H9 (cell line): Measurements from ENCODE around the gene IGDCC3. TPM values are rescaled to one million over a fixed set of nuclear protein-coding genes. Genes with fewer than 3 reads are reported as not detected.

Experiments
- DNase-seq: peaks from one replicate; pipeline ENCODE4 v3.0.0-alpha.2; 2017
- H2AFZ ChIP-seq: one replicate; pipeline ENCODE4 v1.6.1; 2013; ENCODE audit warnings: mild to moderate bottlenecking, low read length, control low read depth, moderate library complexity
- H2AK5ac ChIP-seq: 2 replicates; pipeline ENCODE4 v1.6.1; 2013; ENCODE audit warnings: low read length, control low read depth, mixed read lengths; ENCODE audit not compliant: insufficient read length
- H2BK120ac ChIP-seq: one replicate; pipeline ENCODE4 v1.6.1; 2013; ENCODE audit warnings: low read depth, mild to moderate bottlenecking, low read length, control low read depth, inconsistent platforms; ENCODE audit not compliant: poor library complexity, severe bottlenecking
- H2BK12ac ChIP-seq: 2 replicates; pipeline ENCODE4 v1.6.1; 2013; ENCODE audit warnings: low read length, control low read depth, mixed read lengths, low read depth; ENCODE audit not compliant: insufficient read length
- H2BK15ac ChIP-seq: 2 replicates; pipeline ENCODE4 v1.6.1; 2013; ENCODE audit warnings: low read depth, low read length, control low read depth
- H2BK20ac ChIP-seq: one replicate; pipeline ENCODE4 v1.6.1; 2013; ENCODE audit warnings: low read depth, mild to moderate bottlenecking, low read length, control low read depth, inconsistent platforms; ENCODE audit not compliant: poor library complexity, severe bottlenecking
- H2BK5ac ChIP-seq: 2 replicates; pipeline ENCODE4 v1.6.1; 2013; ENCODE audit warnings: low read length, control low read depth, mixed read lengths; ENCODE audit not compliant: insufficient read length
- H3K14ac ChIP-seq: 2 replicates; pipeline ENCODE4 v1.6.1; 2013; ENCODE audit warnings: low read length, control low read depth; ENCODE audit not compliant: insufficient read depth
- H3K18ac ChIP-seq: 2 replicates; pipeline ENCODE4 v1.6.1; 2013; ENCODE audit warnings: low read depth, mild to moderate bottlenecking, mixed read lengths, low read length, control low read depth; ENCODE audit not compliant: insufficient read length
- H3K23ac ChIP-seq: 2 replicates; pipeline ENCODE4 v1.6.1; 2013; ENCODE audit warnings: low read length, control low read depth, mixed read lengths, low read depth; ENCODE audit not compliant: insufficient read length
- H3K23me2 ChIP-seq: 2 replicates; pipeline ENCODE4 v1.6.1; 2013; ENCODE audit warnings: low read depth, mild to moderate bottlenecking, mixed read lengths, low read length, control low read depth; ENCODE audit not compliant: insufficient read length, poor library complexity, severe bottlenecking
- H3K27ac ChIP-seq: 2 replicates; pipeline ENCODE4 v1.5.1; 2013; ENCODE audit warnings: low read length, control low read depth, mixed read lengths, low read depth; ENCODE audit not compliant: insufficient read length
- H3K27me3 ChIP-seq: 2 replicates; pipeline ENCODE4 v1.6.1; 2013; ENCODE audit warnings: low read length, control low read depth, inconsistent platforms; ENCODE audit not compliant: insufficient read depth
- H3K4ac ChIP-seq: 2 replicates; pipeline ENCODE4 v1.6.1; 2013; ENCODE audit warnings: low read depth, mild to moderate bottlenecking, control low read depth, inconsistent platforms, low read length, moderate library complexity
- H3K4me1 ChIP-seq: 2 replicates; pipeline ENCODE4 v1.6.1; 2013; ENCODE audit warnings: low read length, control low read depth, inconsistent platforms; ENCODE audit not compliant: insufficient read depth
- H3K4me2 ChIP-seq: 2 replicates; pipeline ENCODE4 v1.6.1; 2013; ENCODE audit warnings: low read length, control low read depth, mixed read lengths; ENCODE audit not compliant: insufficient read length, insufficient read depth
- H3K56ac ChIP-seq: 2 replicates; pipeline ENCODE4 v1.6.1; 2013; ENCODE audit warnings: low read depth, mild to moderate bottlenecking, mixed read lengths, low read length, control low read depth; ENCODE audit not compliant: insufficient read length
- H3K79me1 ChIP-seq: 2 replicates; pipeline ENCODE4 v1.6.1; 2013; ENCODE audit warnings: low read depth, mild to moderate bottlenecking, moderate library complexity, low read length, control low read depth, inconsistent platforms; ENCODE audit not compliant: insufficient read depth, poor library complexity, severe bottlenecking
- H3K79me2 ChIP-seq: 2 replicates; pipeline ENCODE4 v1.6.1; 2013; ENCODE audit warnings: low read length, control low read depth, inconsistent platforms; ENCODE audit not compliant: insufficient read depth
- H3K9ac ChIP-seq: 2 replicates; pipeline ENCODE4 v1.6.1; 2013; ENCODE audit warnings: low read length, control low read depth, mixed read lengths; ENCODE audit not compliant: insufficient read length; ENCODE audit errors: extremely low read depth
- H3K9me3 ChIP-seq: one replicate; pipeline ENCODE4 v1.6.1; 2013; ENCODE audit warnings: low read depth, low read length, inconsistent platforms; ENCODE audit not compliant: control insufficient read depth
- H3T11ph ChIP-seq: one replicate; pipeline ENCODE4 v1.6.1; 2013; ENCODE audit warnings: mild to moderate bottlenecking, low read length, control low read depth, inconsistent platforms
- H4K20me1 ChIP-seq: one replicate; pipeline ENCODE4 v1.6.1; 2013; ENCODE audit not compliant: control insufficient read depth, insufficient read length, insufficient read depth
- H4K5ac ChIP-seq: 2 replicates; pipeline ENCODE4 v1.6.1; 2013; ENCODE audit warnings: low read depth, mild to moderate bottlenecking, mixed read lengths, low read length, control low read depth; ENCODE audit not compliant: insufficient read length
- H4K8ac ChIP-seq: replicated peaks from 2 replicates; pipeline ENCODE4 v1.6.1; 2013; ENCODE audit warnings: low read length, control low read depth, mixed read lengths, low read depth; ENCODE audit not compliant: insufficient read length
- H4K91ac ChIP-seq: 2 replicates; pipeline ENCODE4 v1.6.1; 2013; ENCODE audit warnings: low read depth, mild to moderate bottlenecking, moderate library complexity, mixed read lengths, low read length, control low read depth; ENCODE audit not compliant: insufficient read length
- H3K27ac Mint-ChIP-seq, 3 experiments: 2 replicates in 2 of 3; 3 replicates in 1 of 3; pipeline ENCODE4 v1.8.0; 2020 to 2021; ENCODE audit warnings: mixed read lengths in 3 of 3, mild to moderate bottlenecking in 1 of 3, moderate library complexity in 1 of 3
- H3K27me3 Mint-ChIP-seq: 2 replicates; pipeline ENCODE4 v1.8.0; 2021; ENCODE audit warnings: low read depth, mild to moderate bottlenecking, moderate library complexity, mixed read lengths
- H3K36me3 Mint-ChIP-seq, 3 experiments: 2 replicates in 2 of 3; 3 replicates in 1 of 3; pipeline ENCODE4 v1.8.0; 2020 to 2021; ENCODE audit warnings: low read depth in 3 of 3, mixed read lengths in 3 of 3; ENCODE audit not compliant: insufficient read depth in 1 of 3
- H3K4me1 Mint-ChIP-seq, 2 experiments: 2 replicates each; pipeline ENCODE4 v1.8.0; 2020; ENCODE audit warnings: mixed read lengths in 2 of 2
- H3K4me3 Mint-ChIP-seq, 2 experiments: 2 replicates in 1 of 2; 3 replicates in 1 of 2; pipeline ENCODE4 v1.8.0; 2020 to 2021; ENCODE audit warnings: mild to moderate bottlenecking in 2 of 2, mixed read lengths in 2 of 2, moderate library complexity in 1 of 2
- H3K9me3 Mint-ChIP-seq, 2 experiments: 2 replicates in 1 of 2; 3 replicates in 1 of 2; pipeline ENCODE4 v1.8.0; 2020; ENCODE audit warnings: mild to moderate bottlenecking in 2 of 2, mixed read lengths in 2 of 2, moderate library complexity in 1 of 2
- WGBS: extraction: QIAGEN DNeasy Blood & Tissue Kit; methylation state at CpG from one replicate; pipeline ENCODE4 v1.1.7; 2013; ENCODE audit warnings: missing lambda C conversion rate, low lambda C conversion rate, mixed read lengths; ENCODE audit not compliant: insufficient read length; ENCODE audit errors: extremely low coverage; 5-methylcytosine and 5-hydroxymethylcytosine counted together
- total RNA-seq: library from RNA; stranded (reverse); gene quantifications from 2 replicates; pipeline ENCODE4 v1.2.1, GENCODE V29; 2021
- TF ChIP-seq, protein P1 (sequence below): fragments of 200-600 bp; sonication (generic); conservative IDR thresholded peaks from 3 replicates; pipeline ENCODE4 v1.8.0; 2021; ENCODE audit warnings: antibody characterized with exemption, mild to moderate bottlenecking

The IGDCC3 gene
- total RNA-seq, 1 experiment from 2014 or later: 18.9 TPM

- no peak overlapping the region for H3K23ac ChIP-seq
- Mint-ChIP-seq H3K27me3 (no peaks in the 10 kb centered on the region), H3K9me3 (no peaks in the 10 kb centered on the region), H3K27ac (no peak overlapping the region), H3K4me3 (no peak overlapping the region; a peak in 1 of 5 replicates), H3K36me3 (no peaks in the 10 kb centered on the region), H3K4me1 (peaks cover 3 to 10% of the 10 kb centered on the region in 2 experiments)
- H2BK15ac ChIP-seq: no peak overlapping the region
- H2AFZ ChIP-seq: no peak overlapping the region
- no peak overlapping the region for H3K27ac ChIP-seq
- H2BK20ac ChIP-seq: no peak overlapping the region
- no peak overlapping the region for H4K91ac ChIP-seq
- WGBS: no CpG with 5 or more reads among the region's 5 CpGs
- H2AK5ac ChIP-seq: no peak overlapping the region
- H3K9me3 ChIP-seq: no peaks in the 10 kb centered on the region
- H2BK12ac ChIP-seq: no peak overlapping the region
- DNase-seq: peak; percentile 88
- no peak overlapping the region for H3K14ac ChIP-seq
- no peaks in the 10 kb centered on the region for H3K23me2 ChIP-seq
- H4K8ac ChIP-seq: no peak overlapping the region
- H3K4ac ChIP-seq: no peak overlapping the region
- TF ChIP-seq, protein P1, sequence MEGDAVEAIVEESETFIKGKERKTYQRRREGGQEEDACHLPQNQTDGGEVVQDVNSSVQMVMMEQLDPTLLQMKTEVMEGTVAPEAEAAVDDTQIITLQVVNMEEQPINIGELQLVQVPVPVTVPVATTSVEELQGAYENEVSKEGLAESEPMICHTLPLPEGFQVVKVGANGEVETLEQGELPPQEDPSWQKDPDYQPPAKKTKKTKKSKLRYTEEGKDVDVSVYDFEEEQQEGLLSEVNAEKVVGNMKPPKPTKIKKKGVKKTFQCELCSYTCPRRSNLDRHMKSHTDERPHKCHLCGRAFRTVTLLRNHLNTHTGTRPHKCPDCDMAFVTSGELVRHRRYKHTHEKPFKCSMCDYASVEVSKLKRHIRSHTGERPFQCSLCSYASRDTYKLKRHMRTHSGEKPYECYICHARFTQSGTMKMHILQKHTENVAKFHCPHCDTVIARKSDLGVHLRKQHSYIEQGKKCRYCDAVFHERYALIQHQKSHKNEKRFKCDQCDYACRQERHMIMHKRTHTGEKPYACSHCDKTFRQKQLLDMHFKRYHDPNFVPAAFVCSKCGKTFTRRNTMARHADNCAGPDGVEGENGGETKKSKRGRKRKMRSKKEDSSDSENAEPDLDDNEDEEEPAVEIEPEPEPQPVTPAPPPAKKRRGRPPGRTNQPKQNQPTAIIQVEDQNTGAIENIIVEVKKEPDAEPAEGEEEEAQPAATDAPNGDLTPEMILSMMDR: peak; percentile 98
- no peak overlapping the region for H3K4me2 ChIP-seq
- no peaks in the 10 kb centered on the region for H3K27me3 ChIP-seq
- H3K79me2 ChIP-seq: no peaks in the 10 kb centered on the region
- H4K5ac ChIP-seq: no peak overlapping the region
- H3K79me1 ChIP-seq: no peaks in the 10 kb centered on the region
- no peaks in the 10 kb centered on the region for H4K20me1 ChIP-seq
- H3K56ac ChIP-seq: no peak overlapping the region
- no peak overlapping the region for H3K9ac ChIP-seq
- no peak overlapping the region for H3T11ph ChIP-seq
- no peak overlapping the region for H3K18ac ChIP-seq
- H2BK120ac ChIP-seq: no peak overlapping the region
- H3K4me1 ChIP-seq: no peaks in the 10 kb centered on the region
- H2BK5ac ChIP-seq: no peak overlapping the region
These were observed 58.9 kb downstream of the IGDCC3 start for GRCh38 chr15:65318870-65319356.
